ENCODE measurements around the gene C14orf93. TPM values are rescaled to one million over a fixed set of nuclear protein-coding genes. Genes with fewer than 3 reads are reported as not detected.

C14orf93 gene
- total and polyA plus RNA-seq, 9 of the 15 experiments (the other 6 are each of a cell fraction or from before 2014, with no cell fraction given): 2.2 to 22.4 (median 16.1) TPM

GRCh38 chr14:23057757-23058653 is 48.1 kb upstream of the C14orf93 start (continued):
- TF ChIP-seq RERE (CRISPR knock-in tag; IDR thresholded peaks at IDR 0.05; ENCODE audit: borderline replicate concordance): 0 out of 2 replicates have a peak, but pooled peaks have one; percentile 61
- TF ChIP-seq HMGN3 (IDR thresholded peaks at IDR 0.05; ENCODE audit: borderline replicate concordance, extremely low read depth, insufficient read length, low read depth, low read length): peak; percentile 69
- TF ChIP-seq ZBTB7A (IDR thresholded peaks at IDR 0.05; ENCODE audit: borderline replicate concordance, control insufficient read depth, low read depth, low read length): peak; percentile 50; the same call in 1 of the 2 replicates
- no peak for TF ChIP-seq ZNF780A (CRISPR knock-in tag; IDR thresholded peaks at IDR 0.05)
- TF ChIP-seq MTA3 (IDR thresholded peaks at IDR 0.05; ENCODE audit: borderline replicate concordance): peak; percentile 47; the same call in 1 of the 2 replicates
- TF ChIP-seq TBP (optimal IDR thresholded peaks at IDR 0.05; ENCODE audit: low read depth, low read length): peak; percentile 29
- TF ChIP-seq EP300 (IDR thresholded peaks at IDR 0.05; ENCODE audit: low read length): no peak
- no peak; the same call in 1 of the 2 replicates for TF ChIP-seq ZBTB1 (CRISPR knock-in tag; IDR thresholded peaks at IDR 0.05; ENCODE audit: borderline replicate concordance, low read depth)
- TF ChIP-seq ZNF282 (CRISPR knock-in tag; IDR thresholded peaks at IDR 0.05): no peak
- peak in 1 of 2 experiments; percentile 45; a peak in 2 of 4 replicates for TF ChIP-seq MNT (conservative IDR thresholded peaks at IDR 0.05)
- no peak for TF ChIP-seq ZNF668 (CRISPR knock-in tag; IDR thresholded peaks at IDR 0.05)
- no peak for TF ChIP-seq CBX8 (IDR thresholded peaks at IDR 0.05; ENCODE audit: borderline replicate concordance, extremely low read depth, low read depth, low read length, poor library complexity, severe bottlenecking)
- TF ChIP-seq FOXA1 (IDR thresholded peaks at IDR 0.05; ENCODE audit: borderline replicate concordance): no peak
- TF ChIP-seq, protein P1, sequence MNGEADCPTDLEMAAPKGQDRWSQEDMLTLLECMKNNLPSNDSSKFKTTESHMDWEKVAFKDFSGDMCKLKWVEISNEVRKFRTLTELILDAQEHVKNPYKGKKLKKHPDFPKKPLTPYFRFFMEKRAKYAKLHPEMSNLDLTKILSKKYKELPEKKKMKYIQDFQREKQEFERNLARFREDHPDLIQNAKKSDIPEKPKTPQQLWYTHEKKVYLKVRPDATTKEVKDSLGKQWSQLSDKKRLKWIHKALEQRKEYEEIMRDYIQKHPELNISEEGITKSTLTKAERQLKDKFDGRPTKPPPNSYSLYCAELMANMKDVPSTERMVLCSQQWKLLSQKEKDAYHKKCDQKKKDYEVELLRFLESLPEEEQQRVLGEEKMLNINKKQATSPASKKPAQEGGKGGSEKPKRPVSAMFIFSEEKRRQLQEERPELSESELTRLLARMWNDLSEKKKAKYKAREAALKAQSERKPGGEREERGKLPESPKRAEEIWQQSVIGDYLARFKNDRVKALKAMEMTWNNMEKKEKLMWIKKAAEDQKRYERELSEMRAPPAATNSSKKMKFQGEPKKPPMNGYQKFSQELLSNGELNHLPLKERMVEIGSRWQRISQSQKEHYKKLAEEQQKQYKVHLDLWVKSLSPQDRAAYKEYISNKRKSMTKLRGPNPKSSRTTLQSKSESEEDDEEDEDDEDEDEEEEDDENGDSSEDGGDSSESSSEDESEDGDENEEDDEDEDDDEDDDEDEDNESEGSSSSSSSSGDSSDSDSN (IDR thresholded peaks at IDR 0.05; ENCODE audit: borderline replicate concordance in 1 of 2, low read depth in 2 of 2, low read length in 2 of 2): peak; percentile 90 to 95; a peak in 3 of 4 replicates
- TF ChIP-seq SMAD3 (CRISPR knock-in tag; conservative IDR thresholded peaks at IDR 0.05): 0 out of 2 replicates have a peak, but pooled peaks have one; percentile 10
- peak; percentile 53 for TF ChIP-seq POLR2AphosphoS5 (IDR thresholded peaks at IDR 0.05; ENCODE audit: control insufficient read depth, insufficient read depth, low read depth, low read length)
